ENCODE results near the gene SLC35F1. TPM values are rescaled to one million over a fixed set of nuclear protein-coding genes. Genes with fewer than 3 reads are reported as not detected.
"Not testable (repeated sequence)": the region's sequence is repeated elsewhere in the genome, so short reads cannot be mapped to it uniquely, and the experiment has no call there.

The SLC35F1 gene
- total RNA-seq = 1 to 10 TPM; 1.6 to 1.8 TPM
- polyA plus RNA-seq (ENCODE audit: insufficient read depth, low read depth, low replicate concordance) = 1.4 TPM
- long read RNA-seq, donor 1 = 0 reads
- long read RNA-seq, donor 2, full-length matches to known transcripts = 1 of 1 reads
- long read RNA-seq, donor 2, partial matches to known transcripts = 0 of 1 reads
- long read RNA-seq, donor 2, other reads (novel, unspliced or antisense) = 0 of 1 reads

- peak; percentile 75 for DNase-seq
- no peak for TF ChIP-seq POLR2A (IDR thresholded peaks at IDR 0.05)
- TF ChIP-seq, protein P1, sequence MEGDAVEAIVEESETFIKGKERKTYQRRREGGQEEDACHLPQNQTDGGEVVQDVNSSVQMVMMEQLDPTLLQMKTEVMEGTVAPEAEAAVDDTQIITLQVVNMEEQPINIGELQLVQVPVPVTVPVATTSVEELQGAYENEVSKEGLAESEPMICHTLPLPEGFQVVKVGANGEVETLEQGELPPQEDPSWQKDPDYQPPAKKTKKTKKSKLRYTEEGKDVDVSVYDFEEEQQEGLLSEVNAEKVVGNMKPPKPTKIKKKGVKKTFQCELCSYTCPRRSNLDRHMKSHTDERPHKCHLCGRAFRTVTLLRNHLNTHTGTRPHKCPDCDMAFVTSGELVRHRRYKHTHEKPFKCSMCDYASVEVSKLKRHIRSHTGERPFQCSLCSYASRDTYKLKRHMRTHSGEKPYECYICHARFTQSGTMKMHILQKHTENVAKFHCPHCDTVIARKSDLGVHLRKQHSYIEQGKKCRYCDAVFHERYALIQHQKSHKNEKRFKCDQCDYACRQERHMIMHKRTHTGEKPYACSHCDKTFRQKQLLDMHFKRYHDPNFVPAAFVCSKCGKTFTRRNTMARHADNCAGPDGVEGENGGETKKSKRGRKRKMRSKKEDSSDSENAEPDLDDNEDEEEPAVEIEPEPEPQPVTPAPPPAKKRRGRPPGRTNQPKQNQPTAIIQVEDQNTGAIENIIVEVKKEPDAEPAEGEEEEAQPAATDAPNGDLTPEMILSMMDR (IDR thresholded peaks at IDR 0.05) = peak in 1 of 3 experiments; percentile 17
- peaks cover 3% of the 10 kb centered on the region for H3K4me1 ChIP-seq
- peak within 1 kb of the TSS; percentile 60 to 64 for H3K4me3 ChIP-seq
- no peaks in the 10 kb centered on the region for H3K27me3 ChIP-seq
- WGBS, 2 donors = 1% methylated on average over 20 to 39 of the region's 82 CpGs
- no peaks in the 10 kb centered on the region for H3K9me3 ChIP-seq
- intact Hi-C loops (cut with DNase I; ENCODE audit: low total_unique reads) = no loop called here
- no peaks in the 10 kb centered on the region for H3K36me3 ChIP-seq (ENCODE audit: low read depth, missing control alignments)
- H3K27ac ChIP-seq = no peak within 1 kb of the TSS
These were observed at the start of gene SLC35F1 for GRCh38 chr6:117906958-117907600. Gene SLC35F1, plus strand, starts transcription at chr6:117907264.

DNA sequence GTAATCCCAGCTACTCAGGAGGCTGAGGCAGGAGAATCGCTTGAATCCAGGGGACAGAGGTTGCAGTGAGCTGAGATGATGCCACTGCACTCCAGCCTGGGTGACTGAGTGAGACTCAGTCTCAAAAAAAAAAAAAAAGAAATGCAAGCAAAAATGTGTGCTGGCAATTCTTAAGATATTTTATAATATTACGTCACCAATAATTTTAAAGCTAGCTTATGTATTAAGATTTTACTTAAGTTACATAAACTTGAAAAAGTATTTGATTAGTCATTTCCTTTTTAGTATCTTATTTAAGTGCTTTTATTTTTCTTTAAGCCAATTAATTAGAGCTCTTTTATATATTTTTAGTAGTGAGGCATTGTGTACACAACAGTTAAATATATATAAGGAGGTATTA, 48.5 kb upstream of the SLC35F1 start:
- H3K4me3 ChIP-seq; intact Hi-C loops (cut with DNase I; ENCODE audit: low total_unique reads); H3K36me3 ChIP-seq (ENCODE audit: low read depth, missing control alignments); DNase-seq; H3K27ac ChIP-seq; H3K9me3 ChIP-seq; H3K4me1 ChIP-seq; H3K27me3 ChIP-seq: not testable (repeated sequence)
- WGBS, 2 donors = 58 to 83% methylated on average over 2 of the region's 2 CpGs

DNA sequence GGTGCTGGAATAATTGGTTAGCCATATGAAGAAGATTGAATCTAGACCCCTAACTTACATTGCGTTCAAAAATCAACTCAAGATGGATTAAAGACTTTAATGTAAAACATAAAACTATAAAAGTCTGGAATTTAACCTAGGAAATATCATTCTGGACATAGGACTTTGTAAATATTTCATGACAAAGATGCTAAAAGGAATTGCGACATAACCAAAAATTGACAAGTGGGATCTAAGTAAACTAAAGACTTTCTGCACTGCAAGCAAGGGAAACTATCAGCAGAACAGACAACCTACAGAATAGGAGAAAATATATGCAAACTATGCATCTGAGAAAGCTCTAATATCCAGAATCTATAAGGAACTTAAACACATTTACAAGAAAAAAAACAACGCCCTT, 45.5 kb upstream of the SLC35F1 start:
- Histone ChIP-seq H3K36me3 (ENCODE audit: low read depth, missing control alignments) (no peaks in the 10 kb centered on the region), H3K4me1 (no peaks in the 10 kb centered on the region), H3K4me3 (no peak overlapping the region), H3K9me3 (no peaks in the 10 kb centered on the region), H3K27me3 (no peaks in the 10 kb centered on the region), H3K27ac (no peak overlapping the region)
- DNase-seq = no peak
- whole genome bisulfite sequencing, 2 donors = 87 to 96% methylated on average over 3 of the region's 3 CpGs
- intact Hi-C loops (cut with DNase I; ENCODE audit: low total_unique reads) = no loop called here
- TF ChIP-seq POLR2A (IDR thresholded peaks at IDR 0.05) = no peak
- TF ChIP-seq, protein P1 (IDR thresholded peaks at IDR 0.05) = no peak

- intact Hi-C loops (cut with DNase I; ENCODE audit: low total_unique reads) = no loop called here
- no peak for TF ChIP-seq POLR2A (IDR thresholded peaks at IDR 0.05)
- TF ChIP-seq, protein P1 (IDR thresholded peaks at IDR 0.05) = no peak
- DNase-seq = no peak
- Histone ChIP-seq H3K4me3 (no peak overlapping the region), H3K4me1 (no peaks in the 10 kb centered on the region), H3K9me3 (no peaks in the 10 kb centered on the region), H3K27me3 (no peaks in the 10 kb centered on the region), H3K27ac (no peak overlapping the region), H3K36me3 (ENCODE audit: low read depth, missing control alignments) (no peaks in the 10 kb centered on the region)
- 57 to 67% methylated on average over 4 of the region's 4 CpGs for WGBS, 2 donors
These were observed 40.5 kb upstream of the SLC35F1 start for GRCh38 chr6:117866561-117866960.

- H3K4me3 ChIP-seq = no peak overlapping the region
- no peaks in the 10 kb centered on the region for H3K36me3 ChIP-seq (ENCODE audit: low read depth, missing control alignments)
- H3K27me3 ChIP-seq = no peaks in the 10 kb centered on the region
- H3K27ac ChIP-seq = no peak overlapping the region
- intact Hi-C loops (cut with DNase I; ENCODE audit: low total_unique reads) = no loop called here
- 86 to 91% methylated on average over 4 of the region's 4 CpGs for WGBS, 2 donors
- H3K4me1 ChIP-seq = no peaks in the 10 kb centered on the region
- TF ChIP-seq, protein P1 (IDR thresholded peaks at IDR 0.05) = no peak
- no peak for TF ChIP-seq POLR2A (IDR thresholded peaks at IDR 0.05)
- H3K9me3 ChIP-seq = no peaks in the 10 kb centered on the region
- DNase-seq = no peak
These were observed 36.4 kb upstream of the SLC35F1 start for GRCh38 chr6:117870486-117871242.

All from testis (tissue), 5 donors.